Vagina (tissue), 2 donors: ENCODE measurements around the gene MACROD2. TPM values are rescaled to one million over a fixed set of nuclear protein-coding genes. Genes with fewer than 3 reads are reported as not detected.

Source experiments
- DNase-seq, 2 donors: peaks; one replicate each; pipeline ENCODE4 v3.0.0-alpha.2; 2017; ENCODE audit errors: extremely low spot score in 2 of 2
- H3K27ac ChIP-seq: fragments of 200-600 bp; sonication (generic); one replicate; pipeline ENCODE4 v1.5.1; 2019
- H3K27me3 ChIP-seq: fragments of 200-600 bp; sonication (generic); one replicate; pipeline ENCODE4 v1.5.1; 2019
- H3K36me3 ChIP-seq, 2 donors: fragments of 200-600 bp; sonication (generic); one replicate each; pipeline ENCODE4 v1.5.1; 2017 to 2019
- H3K4me1 ChIP-seq: fragments of 200-600 bp; sonication (generic); one replicate; pipeline ENCODE4 v1.5.1; 2019
- H3K4me3 ChIP-seq, 2 donors: fragments of 200-600 bp; sonication (generic); 1 replicate in 1 of 2; 2 replicates in 1 of 2; pipeline ENCODE4 v1.5.1; 2016 to 2019
- H3K9me3 ChIP-seq: fragments of 200-600 bp; sonication (generic); one replicate; pipeline ENCODE4 v1.5.1; 2019
- CTCF ChIP-seq, 3 experiments: fragments of 450-650 bp in 2 of 3; fragments of 200-600 bp in 1 of 3; sonication (generic) in 1 of 3; IDR thresholded peaks; one replicate each; pipeline ENCODE4 v1.5.1; 2017 to 2019; ENCODE audit warnings: antibody characterized with exemption in 3 of 3, mild to moderate bottlenecking in 2 of 3, moderate library complexity in 2 of 3
- POLR2A ChIP-seq, 2 donors: fragments of 450-650 bp; IDR thresholded peaks; one replicate each; pipeline ENCODE4 v1.6.1; 2017; ENCODE audit warnings: antibody characterized with exemption in 2 of 2, mild to moderate bottlenecking in 2 of 2, moderate library complexity in 2 of 2
- POLR2AphosphoS5 ChIP-seq, 2 donors: sonication (generic); formaldehyde crosslinking; IDR thresholded peaks; one replicate each; pipeline ENCODE4 v1.9.0; 2017; ENCODE audit warnings: antibody characterized with exemption in 2 of 2, mild to moderate bottlenecking in 2 of 2, low read depth in 1 of 2; ENCODE audit not compliant: insufficient read depth in 1 of 2
- intact Hi-C: fragments of 100-400 bp; cut with DNase I; formaldehyde crosslinking; loops from one replicate; pipeline ENCODE4 v1.15.1; 2023
- total RNA-seq: library from RNA; depleted of rRNA; stranded (reverse); fragments of >200 nt; gene quantifications from one replicate; pipeline ENCODE4 v1.2.3, GENCODE V29; 2016

The MACROD2 gene
- total RNA-seq, 1 donor from 2014 or later = 12.5 TPM

GRCh38 chr20:15296422-15296821 lies 1301.1 kb downstream of the MACROD2 start:
- H3K4me1 ChIP-seq = no peaks in the 10 kb centered on the region
- H3K27ac ChIP-seq = no peak overlapping the region
- intact Hi-C loops = no loop called here
- no peaks in the 10 kb centered on the region for H3K36me3 ChIP-seq
- no peak for DNase-seq
- no peaks in the 10 kb centered on the region for H3K9me3 ChIP-seq
- no peaks in the 10 kb centered on the region for H3K27me3 ChIP-seq
- TF ChIP-seq POLR2AphosphoS5 (IDR thresholded peaks at IDR 0.05; ENCODE audit: insufficient read depth in 1 of 2, low read depth in 1 of 2) (no peak), POLR2A (IDR thresholded peaks at IDR 0.05) (no peak), CTCF (IDR thresholded peaks at IDR 0.05) (no peak)
- no peak overlapping the region for H3K4me3 ChIP-seq

- H3K4me1 ChIP-seq = no peaks in the 10 kb centered on the region
- DNase-seq = no peak
- H3K36me3 ChIP-seq = no peaks in the 10 kb centered on the region
- no peaks in the 10 kb centered on the region for H3K9me3 ChIP-seq
- no peak for TF ChIP-seq POLR2A (IDR thresholded peaks at IDR 0.05)
- TF ChIP-seq CTCF (IDR thresholded peaks at IDR 0.05) = no peak
- no peak for TF ChIP-seq POLR2AphosphoS5 (IDR thresholded peaks at IDR 0.05; ENCODE audit: insufficient read depth in 1 of 2, low read depth in 1 of 2)
- no peak overlapping the region for H3K4me3 ChIP-seq
- no peak overlapping the region for H3K27ac ChIP-seq
- intact Hi-C loops = no loop called here
- H3K27me3 ChIP-seq = no peaks in the 10 kb centered on the region
These were observed 1302.0 kb downstream of the MACROD2 start for GRCh38 chr20:15297059-15297875.

GRCh38 chr20:15302075-15302474 lies 1306.8 kb downstream of the MACROD2 start:
- no peak for TF ChIP-seq CTCF (IDR thresholded peaks at IDR 0.05)
- TF ChIP-seq POLR2AphosphoS5 (IDR thresholded peaks at IDR 0.05; ENCODE audit: insufficient read depth in 1 of 2, low read depth in 1 of 2) = no peak
- no peak for TF ChIP-seq POLR2A (IDR thresholded peaks at IDR 0.05)
- DNase-seq = no peak
- H3K27me3 ChIP-seq = no peaks in the 10 kb centered on the region
- no peaks in the 10 kb centered on the region for H3K36me3 ChIP-seq
- no peaks in the 10 kb centered on the region for H3K4me1 ChIP-seq
- no peaks in the 10 kb centered on the region for H3K9me3 ChIP-seq
- no peak overlapping the region for H3K4me3 ChIP-seq
- intact Hi-C loops = no loop called here
- no peak overlapping the region for H3K27ac ChIP-seq

- no peaks in the 10 kb centered on the region for H3K36me3 ChIP-seq
- intact Hi-C loops = no loop called here
- H3K4me1 ChIP-seq = no peaks in the 10 kb centered on the region
- no peaks in the 10 kb centered on the region for H3K9me3 ChIP-seq
- TF ChIP-seq CTCF (IDR thresholded peaks at IDR 0.05) (no peak), POLR2AphosphoS5 (IDR thresholded peaks at IDR 0.05; ENCODE audit: insufficient read depth in 1 of 2, low read depth in 1 of 2) (no peak), POLR2A (IDR thresholded peaks at IDR 0.05) (no peak)
- no peak overlapping the region for H3K4me3 ChIP-seq
- no peaks in the 10 kb centered on the region for H3K27me3 ChIP-seq
- DNase-seq = no peak
- H3K27ac ChIP-seq = no peak overlapping the region
These were observed 1315.0 kb downstream of the MACROD2 start for GRCh38 chr20:15310361-15310760.

GRCh38 chr20:15316556-15316955 lies 1321.2 kb downstream of the MACROD2 start:
- no peak overlapping the region for H3K27ac ChIP-seq
- DNase-seq = no peak
- no peak for TF ChIP-seq CTCF (IDR thresholded peaks at IDR 0.05)
- no peak for TF ChIP-seq POLR2A (IDR thresholded peaks at IDR 0.05)
- no peak for TF ChIP-seq POLR2AphosphoS5 (IDR thresholded peaks at IDR 0.05; ENCODE audit: insufficient read depth in 1 of 2, low read depth in 1 of 2)
- no peaks in the 10 kb centered on the region for H3K9me3 ChIP-seq
- H3K4me3 ChIP-seq = no peak overlapping the region
- intact Hi-C loops = no loop called here
- no peaks in the 10 kb centered on the region for H3K27me3 ChIP-seq
- H3K4me1 ChIP-seq = no peaks in the 10 kb centered on the region
- no peaks in the 10 kb centered on the region for H3K36me3 ChIP-seq
